ENCODE measurements around the gene CBFA2T3. TPM values are rescaled to one million over a fixed set of nuclear protein-coding genes. Genes with fewer than 3 reads are reported as not detected.

The CBFA2T3 gene
- total RNA-seq, 4 donors from 2014 or later = 0.78 to 5.0 (median 2.8) TPM

- no peak for TF ChIP-seq POLR2A (IDR thresholded peaks at IDR 0.05)
- no peak for TF ChIP-seq EP300 (IDR thresholded peaks at IDR 0.05)
- TF ChIP-seq, protein P1, sequence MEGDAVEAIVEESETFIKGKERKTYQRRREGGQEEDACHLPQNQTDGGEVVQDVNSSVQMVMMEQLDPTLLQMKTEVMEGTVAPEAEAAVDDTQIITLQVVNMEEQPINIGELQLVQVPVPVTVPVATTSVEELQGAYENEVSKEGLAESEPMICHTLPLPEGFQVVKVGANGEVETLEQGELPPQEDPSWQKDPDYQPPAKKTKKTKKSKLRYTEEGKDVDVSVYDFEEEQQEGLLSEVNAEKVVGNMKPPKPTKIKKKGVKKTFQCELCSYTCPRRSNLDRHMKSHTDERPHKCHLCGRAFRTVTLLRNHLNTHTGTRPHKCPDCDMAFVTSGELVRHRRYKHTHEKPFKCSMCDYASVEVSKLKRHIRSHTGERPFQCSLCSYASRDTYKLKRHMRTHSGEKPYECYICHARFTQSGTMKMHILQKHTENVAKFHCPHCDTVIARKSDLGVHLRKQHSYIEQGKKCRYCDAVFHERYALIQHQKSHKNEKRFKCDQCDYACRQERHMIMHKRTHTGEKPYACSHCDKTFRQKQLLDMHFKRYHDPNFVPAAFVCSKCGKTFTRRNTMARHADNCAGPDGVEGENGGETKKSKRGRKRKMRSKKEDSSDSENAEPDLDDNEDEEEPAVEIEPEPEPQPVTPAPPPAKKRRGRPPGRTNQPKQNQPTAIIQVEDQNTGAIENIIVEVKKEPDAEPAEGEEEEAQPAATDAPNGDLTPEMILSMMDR (IDR thresholded peaks at IDR 0.05) = no peak
- no peak for DNase-seq (ENCODE audit: low spot score in 2 of 2)
- Histone ChIP-seq H3K27ac (no peak overlapping the region), H3K27me3 (peaks cover 0 to 13% of the 10 kb centered on the region in 2 donors), H3K4me3 (no peak overlapping the region), H3K4me1 (peaks cover 0 to 48% (median 3%) of the 10 kb centered on the region in 4 donors), H3K36me3 (peaks cover 0 to 10% (median 0%) of the 10 kb centered on the region in 3 donors), H3K9me3 (no peaks in the 10 kb centered on the region)
- 90 to 91% methylated on average over 21 to 39 of the region's 39 CpGs for WGBS, 2 donors
These were observed 92.3 kb downstream of the CBFA2T3 start for GRCh38 chr16:88884569-88885271.

- WGBS, 2 donors = 88 to 92% methylated on average over 10 to 11 of the region's 11 CpGs
- TF ChIP-seq EP300 (IDR thresholded peaks at IDR 0.05) (no peak), POLR2A (IDR thresholded peaks at IDR 0.05) (no peak)
- TF ChIP-seq, protein P1 (IDR thresholded peaks at IDR 0.05) = no peak
- DNase-seq (ENCODE audit: low spot score in 2 of 2) = no peak
- H3K27ac ChIP-seq = no peak overlapping the region
- H3K4me3 ChIP-seq = no peak overlapping the region
- H3K36me3 ChIP-seq = peaks cover 0 to 15% (median 0%) of the 10 kb centered on the region in 3 donors
- H3K9me3 ChIP-seq = no peaks in the 10 kb centered on the region
- H3K4me1 ChIP-seq = peaks cover 0 to 49% (median 3%) of the 10 kb centered on the region in 4 donors
- peaks cover 0 to 13% of the 10 kb centered on the region in 2 donors for H3K27me3 ChIP-seq
These were observed 93.1 kb downstream of the CBFA2T3 start for GRCh38 chr16:88883946-88884345.

DNA sequence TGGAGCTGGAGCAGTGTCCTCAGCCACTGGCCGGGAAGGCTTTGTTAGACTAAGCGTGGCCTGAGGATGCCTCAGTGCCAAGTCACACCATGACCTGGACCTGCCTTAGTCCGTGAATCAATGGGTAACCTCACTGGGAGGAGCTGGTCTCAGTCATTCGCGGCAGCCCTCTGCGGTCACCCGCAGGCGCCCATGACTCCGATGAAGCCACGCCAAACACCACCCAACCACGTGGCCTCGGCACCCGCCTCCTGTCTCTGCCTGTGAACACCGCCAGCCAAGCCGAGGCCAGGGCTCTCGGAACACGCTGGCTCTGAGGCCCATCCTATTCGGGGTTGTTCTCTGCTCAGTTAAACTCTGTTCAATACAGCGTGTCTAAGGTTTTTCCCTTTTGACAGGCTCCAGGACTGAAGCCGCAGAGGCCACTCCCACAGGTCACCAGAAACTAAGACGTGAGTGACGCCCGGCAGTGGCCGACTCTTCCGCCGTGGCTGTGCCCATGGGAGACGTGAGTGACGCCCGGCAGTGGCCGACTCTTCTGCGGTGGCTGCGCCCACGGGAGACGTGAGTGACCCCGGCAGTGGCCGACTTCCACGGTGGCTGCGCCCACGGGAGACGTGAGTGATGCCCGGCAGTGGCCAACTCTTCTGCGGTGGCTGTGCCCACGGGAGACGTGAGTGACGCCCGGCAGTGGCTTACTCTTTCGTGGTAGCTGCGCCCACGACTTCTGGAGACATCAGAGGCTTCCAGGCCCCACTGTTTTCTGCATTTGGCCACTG lies 93.7 kb downstream of the CBFA2T3 start:
- DNase-seq (ENCODE audit: low spot score in 2 of 2) = no peak
- TF ChIP-seq POLR2A (IDR thresholded peaks at IDR 0.05) (no peak), EP300 (IDR thresholded peaks at IDR 0.05) (no peak)
- TF ChIP-seq, protein P1 (IDR thresholded peaks at IDR 0.05) = no peak
- 89 to 91% methylated on average over 44 to 49 of the region's 49 CpGs for WGBS, 2 donors
- Histone ChIP-seq H3K27ac (no peak overlapping the region), H3K4me1 (peaks cover 0 to 44% (median 3%) of the 10 kb centered on the region in 4 donors), H3K4me3 (no peak overlapping the region), H3K36me3 (peaks cover 0 to 18% (median 0%) of the 10 kb centered on the region in 3 donors), H3K27me3 (peaks cover 0 to 13% of the 10 kb centered on the region in 2 donors), H3K9me3 (no peaks in the 10 kb centered on the region)

DNA sequence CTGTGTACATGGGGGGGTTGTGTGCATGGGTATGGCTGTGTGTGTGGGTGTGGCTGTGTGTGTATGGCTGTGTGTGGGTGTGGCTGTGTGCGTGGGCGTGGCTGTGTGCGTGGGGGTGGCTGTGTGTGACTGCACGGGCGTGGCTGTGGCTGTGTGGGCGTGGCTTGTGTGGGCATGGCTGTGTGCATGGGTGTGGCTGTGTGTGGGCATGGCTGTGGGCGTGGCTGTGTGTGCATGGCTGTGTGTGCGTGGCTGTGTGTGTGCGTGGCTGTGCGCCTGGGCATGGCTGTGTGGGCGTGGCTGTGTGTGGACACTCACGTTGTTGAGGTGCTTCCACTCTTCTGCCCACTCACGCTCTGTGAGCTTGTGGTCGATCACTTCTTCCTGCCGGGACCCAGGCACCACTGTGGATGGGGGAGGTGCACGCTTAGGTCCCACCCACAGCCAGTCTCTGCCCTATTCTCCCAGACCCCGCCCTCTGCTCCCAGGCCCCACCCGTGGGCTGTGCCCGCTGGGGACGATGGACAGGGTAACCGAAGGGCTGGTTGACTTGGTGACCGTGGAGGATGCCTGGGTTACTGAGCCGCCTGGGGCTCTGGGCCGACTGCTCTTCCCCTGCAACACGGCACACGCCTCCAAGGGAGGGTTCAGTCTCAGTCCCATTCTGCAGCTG lies 94.5 kb downstream of the CBFA2T3 start:
- no peak for DNase-seq (ENCODE audit: low spot score in 2 of 2)
- H3K36me3 ChIP-seq = peaks cover 0 to 20% (median 0%) of the 10 kb centered on the region in 3 donors
- WGBS, 2 donors = 79 to 89% methylated on average over 18 to 25 of the region's 26 CpGs
- H3K4me3 ChIP-seq = no peak overlapping the region
- H3K4me1 ChIP-seq = peaks cover 0 to 37% (median 3%) of the 10 kb centered on the region in 4 donors
- H3K9me3 ChIP-seq = no peaks in the 10 kb centered on the region
- peaks cover 0 to 13% of the 10 kb centered on the region in 2 donors for H3K27me3 ChIP-seq
- TF ChIP-seq EP300 (IDR thresholded peaks at IDR 0.05) = no peak
- no peak for TF ChIP-seq POLR2A (IDR thresholded peaks at IDR 0.05)
- TF ChIP-seq, protein P1 (IDR thresholded peaks at IDR 0.05) = no peak
- H3K27ac ChIP-seq = no peak overlapping the region

Data from tibial nerve (tissue), 4 donors.